Putamen (tissue), 1 donor: ENCODE results near the gene ACCSL.

ENCODE experiments used
- DNase-seq: peaks from one replicate; pipeline ENCODE4 v3.0.0-alpha.2; 2016; ENCODE audit warnings: low spot score

ACCSL gene

GRCh38 chr11:44065161-44065661, 17.4 kb downstream of the ACCSL start:
- DNase-seq, result no peak

DNA sequence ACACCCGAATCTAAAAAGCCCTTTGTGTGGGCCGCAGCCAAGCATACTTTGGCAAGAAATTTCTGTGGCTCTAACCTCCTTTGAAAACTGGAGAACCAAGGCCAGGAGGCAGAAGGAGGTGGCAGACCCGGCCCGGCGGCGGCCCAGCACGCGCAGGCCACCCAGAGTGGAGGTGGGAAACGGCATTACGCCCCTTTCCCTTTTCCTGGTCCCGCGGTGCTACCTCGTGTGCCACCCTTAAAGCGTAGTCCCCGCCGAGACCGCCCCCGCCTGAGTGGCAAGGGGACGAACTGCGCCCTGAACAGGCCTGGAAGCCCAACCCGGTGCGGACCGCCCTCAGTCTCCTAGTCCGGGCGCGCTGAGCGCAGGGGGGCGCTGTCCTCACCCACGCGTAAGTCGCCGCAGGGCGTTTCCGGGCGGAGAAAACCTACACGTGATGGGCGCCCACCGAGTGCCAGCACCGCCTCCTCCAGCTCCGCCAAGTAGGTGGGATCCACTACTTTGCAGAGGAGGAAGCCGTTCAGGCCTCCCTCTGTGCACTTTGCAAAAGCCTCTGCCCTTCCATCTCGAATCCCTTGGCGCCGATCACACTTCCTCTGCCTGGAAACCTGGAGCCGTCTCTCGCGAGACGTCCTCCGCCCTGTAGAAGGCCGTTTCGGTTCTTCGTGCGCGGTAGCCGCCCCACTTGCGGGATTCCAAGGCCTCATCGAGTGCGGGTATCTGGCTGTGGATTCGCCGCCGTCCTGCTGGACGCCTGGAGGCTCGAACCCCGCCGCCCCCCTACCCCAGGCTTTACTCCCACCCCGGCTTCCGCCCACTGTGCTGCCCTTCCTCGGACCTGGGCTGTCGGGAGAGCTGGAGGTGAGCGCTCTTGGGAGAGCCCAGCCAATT, 18.3 kb downstream of the ACCSL start, which contains the start of gene ACCS:
ACCS (plus strand) TSS at position 430 of the 891 bp plus-strand sequence. CDS start 1,358 bp downstream, outside the sequence.
- DNase-seq, result peak; percentile 83

- no peak for DNase-seq
Observed at GRCh38 chr11:44066732-44067141, 19.0 kb downstream of the ACCSL start.

DNA sequence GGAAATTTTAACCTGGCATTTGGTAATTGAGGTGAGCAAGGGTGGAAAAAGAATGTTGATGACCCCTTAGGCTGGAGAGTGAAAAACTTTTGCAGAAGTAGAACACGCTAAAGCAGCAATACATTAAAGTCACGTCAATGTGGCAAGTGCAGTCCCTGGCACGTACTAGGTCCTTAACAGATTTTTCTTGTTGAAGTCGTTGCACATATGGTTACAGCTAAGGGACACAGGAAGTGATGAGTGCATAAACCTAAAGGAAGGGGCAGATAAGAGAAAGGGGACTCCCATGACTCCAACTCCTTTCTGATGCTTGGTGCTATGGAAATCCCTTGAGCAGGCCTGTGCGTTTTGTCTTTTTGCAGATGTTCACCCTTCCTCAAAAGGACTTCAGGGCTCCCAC, 19.5 kb downstream of the ACCSL start:
- no peak for DNase-seq

- DNase-seq, result no peak
Observed at GRCh38 chr11:44068180-44068579, 20.4 kb downstream of the ACCSL start.

- no peak for DNase-seq
Observed at GRCh38 chr11:44071157-44071556, 23.4 kb downstream of the ACCSL start.

GRCh38 chr11:44072757-44073658, 25.2 kb downstream of the ACCSL start:
- no peak for DNase-seq

DNA sequence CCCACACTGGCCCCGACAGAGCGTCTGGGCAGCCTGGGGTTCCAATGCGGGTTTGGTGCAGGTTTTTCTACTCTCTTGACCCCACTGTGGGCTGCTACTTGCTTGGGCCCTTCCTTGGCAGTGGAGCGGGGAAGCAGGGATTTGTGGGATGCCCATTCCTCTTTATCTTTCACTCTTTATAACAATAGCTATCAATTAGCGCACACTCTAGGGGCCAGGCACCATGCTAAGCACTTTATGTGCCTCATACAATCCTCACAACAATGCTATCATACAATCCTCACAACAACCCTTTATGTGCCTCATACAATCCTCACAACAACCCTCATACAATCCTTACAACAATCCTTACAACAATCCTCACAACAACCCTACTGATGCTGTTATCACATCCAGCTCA, 31.0 kb downstream of the ACCSL start:
- no peak for DNase-seq

DNA sequence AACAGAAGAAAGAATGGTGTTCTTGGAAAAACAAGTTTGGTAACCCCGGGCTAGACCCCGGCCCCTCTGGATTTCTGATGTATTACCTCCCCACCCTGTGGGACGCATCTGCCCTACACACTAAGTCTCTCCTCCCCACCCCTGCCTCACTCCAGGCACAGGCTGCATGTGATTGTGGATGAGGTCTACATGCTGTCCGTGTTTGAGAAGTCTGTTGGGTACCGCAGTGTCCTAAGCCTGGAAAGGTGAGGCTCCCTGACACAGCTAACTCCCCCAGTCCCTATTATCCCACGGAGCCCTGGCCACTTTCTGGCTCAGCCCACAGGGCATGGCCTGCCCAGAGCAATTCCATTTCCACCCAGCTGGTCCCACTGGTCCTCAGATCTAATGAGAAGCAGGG, 31.6 kb downstream of the ACCSL start:
- no peak for DNase-seq

DNA sequence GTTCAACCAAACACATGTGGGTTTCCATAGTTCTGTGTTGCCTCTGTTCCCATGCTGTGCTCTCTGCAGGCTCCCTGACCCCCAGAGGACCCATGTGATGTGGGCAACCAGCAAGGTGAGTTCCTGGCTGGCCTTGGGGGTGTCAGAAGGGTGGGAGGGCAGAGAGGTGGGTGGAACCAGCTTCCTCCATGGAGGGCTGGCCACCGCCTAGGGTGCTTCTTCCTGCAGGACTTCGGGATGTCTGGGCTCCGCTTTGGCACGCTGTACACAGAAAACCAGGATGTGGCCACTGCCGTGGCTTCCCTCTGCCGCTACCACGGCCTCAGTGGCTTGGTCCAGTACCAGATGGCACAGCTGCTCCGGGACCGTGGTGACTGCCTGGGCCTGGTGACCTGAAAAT, 33.2 kb downstream of the ACCSL start:
- DNase-seq, result no peak

GRCh38 chr11:44082645-44083044, 34.9 kb downstream of the ACCSL start:
- no peak for DNase-seq

DNA sequence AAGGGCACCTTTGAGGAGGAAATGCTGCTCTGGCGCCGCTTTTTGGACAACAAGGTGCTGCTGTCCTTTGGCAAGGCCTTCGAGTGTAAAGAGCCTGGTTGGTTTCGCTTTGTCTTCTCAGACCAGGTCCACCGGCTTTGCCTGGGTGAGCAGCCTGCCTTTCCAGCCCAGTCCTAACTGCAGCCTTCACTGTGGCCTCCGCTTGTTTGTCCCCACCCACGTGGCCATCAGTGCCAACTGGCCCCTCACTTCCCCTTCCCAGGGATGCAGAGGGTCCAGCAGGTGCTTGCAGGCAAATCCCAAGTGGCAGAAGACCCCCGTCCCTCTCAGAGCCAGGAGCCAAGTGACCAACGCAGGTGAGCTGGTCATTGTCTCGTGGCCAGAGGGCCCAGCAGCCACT, 35.7 kb downstream of the ACCSL start:
- DNase-seq, result no peak

GRCh38 chr11:44083906-44084305, 36.1 kb downstream of the ACCSL start:
- no peak for DNase-seq

DNA sequence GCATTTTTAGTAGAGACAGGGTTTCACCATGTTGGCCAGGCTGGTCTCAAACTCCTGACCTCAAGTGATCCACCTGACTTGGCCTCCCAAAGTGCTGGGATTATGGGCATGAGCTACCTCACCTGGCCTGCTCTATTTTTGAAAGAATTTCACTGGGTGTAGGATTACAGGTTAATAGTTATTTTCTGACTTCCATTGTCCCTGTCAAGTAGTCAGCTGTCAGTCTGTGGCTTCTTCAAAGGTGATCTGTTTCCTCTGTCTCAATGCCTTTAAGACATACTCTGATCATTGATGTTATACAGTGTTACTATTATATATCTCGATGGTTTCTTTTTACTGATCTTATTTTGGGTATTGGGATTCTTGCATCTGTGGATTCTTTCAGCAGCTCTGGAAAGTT, 37.5 kb downstream of the ACCSL start:
- DNase-seq, result no peak

GRCh38 chr11:44088377-44088776, 40.6 kb downstream of the ACCSL start:
- DNase-seq, result no peak

DNA sequence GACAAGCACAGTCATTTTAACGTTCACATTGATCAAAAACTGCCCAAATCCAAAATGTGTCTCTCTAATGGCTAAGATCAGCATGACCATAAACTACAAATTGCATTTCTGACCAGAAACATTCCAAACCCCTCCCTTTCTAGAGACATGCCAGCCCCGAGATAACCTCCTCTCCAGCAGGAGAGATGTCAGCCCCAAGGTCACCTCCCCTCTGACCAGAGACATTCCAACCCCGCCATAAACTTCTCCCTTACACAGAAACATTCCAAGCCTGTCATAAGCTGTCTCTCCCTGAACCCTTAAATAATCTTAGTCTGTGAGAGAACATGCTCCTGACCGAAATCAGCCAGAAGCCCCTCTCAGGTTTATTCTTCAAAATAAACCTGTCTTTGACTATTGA, 41.1 kb downstream of the ACCSL start:
- no peak for DNase-seq

GRCh38 chr11:44090539-44090938, 42.8 kb downstream of the ACCSL start:
- DNase-seq, result no peak

DNA sequence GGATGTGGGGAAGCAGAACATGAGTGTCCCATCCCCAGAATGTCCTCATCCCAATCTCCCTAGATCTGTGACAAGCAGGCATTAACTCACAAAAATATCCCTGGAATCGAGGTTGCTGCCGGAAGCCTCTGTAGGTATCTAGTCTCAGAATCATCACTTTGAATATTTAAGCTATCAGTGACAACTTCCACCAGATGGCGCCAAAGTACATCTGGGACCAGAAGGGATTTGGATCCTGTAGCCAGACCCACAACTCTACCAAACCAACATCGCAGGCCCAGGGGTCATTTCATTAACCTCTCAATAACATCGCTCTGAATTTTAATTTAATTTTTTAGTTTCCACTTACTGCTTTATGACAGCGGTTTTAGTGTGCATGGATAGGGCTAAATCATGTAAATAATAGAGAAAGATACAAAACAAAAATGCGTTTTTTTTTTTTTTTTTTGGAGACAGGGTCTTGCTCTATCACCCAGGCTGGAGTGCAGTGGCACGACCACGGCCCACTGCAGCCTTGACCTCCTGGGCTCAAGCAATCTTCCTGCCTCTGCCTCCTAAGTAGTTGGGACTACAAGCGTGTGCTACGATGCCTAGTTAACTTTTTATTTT, 46.6 kb downstream of the ACCSL start:
- peak; percentile 85 for DNase-seq

DNA sequence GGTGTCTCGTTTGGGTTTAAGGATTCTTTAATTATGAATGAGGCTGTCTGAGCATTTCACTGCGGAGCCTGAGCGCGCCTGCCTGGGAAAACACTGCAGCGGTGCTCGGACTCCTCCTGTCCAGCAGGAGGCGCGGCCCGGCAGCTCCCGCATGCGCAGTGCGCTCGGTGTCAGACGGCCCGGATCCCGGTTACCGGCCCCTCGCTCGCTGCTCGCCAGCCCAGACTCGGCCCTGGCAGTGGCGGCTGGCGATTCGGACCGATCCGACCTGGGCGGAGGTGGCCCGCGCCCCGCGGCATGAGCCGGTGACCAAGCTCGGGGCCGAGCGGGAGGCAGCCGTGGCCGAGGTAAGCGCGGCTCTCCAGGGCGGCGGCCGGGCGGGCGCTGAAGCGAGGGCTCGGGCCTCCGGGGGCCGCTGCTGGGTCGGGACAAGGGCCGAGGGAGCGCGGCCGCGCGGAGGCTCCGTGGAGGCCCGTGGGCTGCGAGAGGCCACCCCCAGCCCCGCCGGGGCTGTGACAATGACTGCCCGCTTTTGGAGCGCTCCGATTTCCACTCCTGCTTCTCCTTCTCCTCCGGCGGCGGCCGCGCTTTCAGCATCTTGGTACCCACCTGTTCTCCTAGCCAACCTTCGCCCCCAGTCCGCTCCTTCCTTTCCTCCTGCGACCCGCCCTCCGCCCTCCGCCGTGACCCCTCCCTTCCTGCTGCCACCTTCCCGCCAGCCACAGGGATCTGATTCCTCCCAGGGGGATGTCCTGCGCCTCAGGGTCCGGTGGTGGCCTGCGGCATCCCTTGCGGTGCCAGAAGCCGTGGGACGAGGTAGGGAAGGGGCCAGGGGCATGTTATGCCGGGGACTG, 48.0 kb downstream of the ACCSL start, which contains the start of gene EXT2:
EXT2 (plus strand) TSS at position 173 of the 854 bp plus-strand sequence. CDS start 12,035 bp downstream, outside the sequence.
- DNase-seq, result peak; percentile 85

DNA sequence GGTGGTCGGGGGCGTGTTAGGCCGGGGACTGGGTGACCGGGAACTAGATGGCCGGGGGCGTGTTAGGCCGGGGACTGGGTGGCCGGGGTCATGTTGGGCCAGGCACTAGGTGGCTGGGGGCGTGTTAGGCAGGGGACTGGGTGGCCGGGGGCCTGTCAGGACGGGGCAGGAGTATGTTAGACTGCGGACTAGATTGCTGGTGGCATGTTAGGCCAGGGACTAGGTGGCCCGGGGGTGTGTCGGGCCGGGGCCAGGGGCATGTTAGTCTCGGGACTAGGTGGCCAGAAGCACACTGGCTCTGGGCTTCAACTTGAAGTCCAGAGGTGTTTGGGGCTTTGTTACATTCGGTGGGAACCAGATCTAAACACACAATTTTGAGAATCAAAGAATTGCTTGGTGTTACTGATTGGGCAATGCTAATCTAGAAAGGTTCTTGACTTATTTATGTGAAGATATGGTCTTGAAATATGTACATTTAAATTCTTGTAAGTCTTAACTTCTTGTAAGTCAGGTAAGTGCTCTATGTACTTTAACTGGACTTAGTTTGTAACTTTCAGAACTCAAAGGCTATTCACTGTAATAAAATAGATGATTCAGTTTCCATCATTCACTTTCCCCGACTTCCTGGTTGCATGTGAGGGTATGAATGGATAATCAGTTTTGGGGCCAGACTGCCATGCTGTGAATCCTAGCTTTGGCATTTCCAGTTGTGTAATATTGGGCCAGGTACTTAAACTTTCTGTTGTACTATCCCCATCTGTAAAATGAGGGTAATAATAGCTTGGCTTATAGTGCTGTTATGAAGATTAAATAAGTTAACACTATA, 48.8 kb downstream of the ACCSL start:
- DNase-seq, result no peak
